ENCODE measurements around the gene KCNG4. TPM values are rescaled to one million over a fixed set of nuclear protein-coding genes. Genes with fewer than 3 reads are reported as not detected.

Gene KCNG4
- total and polyA plus RNA-seq, 2 donors (not counting 1 experiment from before 2014, with no cell fraction given), result not detected

DNA sequence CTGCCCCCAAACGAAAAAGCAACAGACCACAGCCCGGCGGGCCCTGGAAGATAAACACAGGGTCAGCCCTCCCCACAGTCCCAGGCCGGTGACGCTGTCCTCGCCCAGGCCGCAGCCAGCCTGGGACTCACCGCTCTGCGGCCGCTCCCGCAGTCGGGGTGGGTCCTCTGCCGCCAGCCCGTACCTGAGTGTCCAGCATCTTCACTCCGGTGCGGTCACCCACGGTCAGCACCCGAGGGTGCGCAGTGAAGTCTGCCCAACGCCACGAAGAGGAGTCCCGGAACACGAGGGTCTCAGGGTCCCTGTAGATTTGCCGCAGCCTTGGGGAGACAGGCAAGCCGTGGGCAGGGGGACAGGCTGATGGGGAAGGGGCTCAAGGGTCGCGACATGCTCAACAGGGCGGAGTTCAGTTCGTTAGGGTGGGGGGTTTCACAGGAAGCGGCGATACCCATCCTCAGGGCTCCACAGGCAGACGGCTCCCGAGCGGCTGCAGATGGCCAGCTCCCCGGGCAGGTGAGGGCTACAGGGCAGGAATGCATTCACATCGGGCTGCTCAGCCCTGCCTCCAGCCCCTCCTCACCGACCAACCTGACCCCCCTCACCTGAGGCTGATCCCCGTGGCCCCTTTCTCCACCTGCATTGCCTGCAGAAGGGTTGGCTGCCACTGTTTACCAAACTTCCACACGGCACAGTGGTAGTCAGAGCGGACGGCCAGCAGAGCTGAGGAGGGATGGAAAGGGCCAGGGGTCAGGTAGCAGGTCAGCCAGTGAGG lies 58.5 kb downstream of the KCNG4 start:
- Histone ChIP-seq H4K20me1 (ENCODE audit: control insufficient read depth, extremely low read depth, insufficient read depth, low read length) (no peaks in the 10 kb centered on the region), H3K9me3 (ENCODE audit: control insufficient read depth, insufficient read depth, low read depth, low read length) (no peaks in the 10 kb centered on the region), H3K79me2 (ENCODE audit: control insufficient read depth, insufficient read depth, low read length) (peaks cover 19% of the 10 kb centered on the region), H3K27ac (ENCODE audit: insufficient read depth, low read length) (no peak overlapping the region), H3K27me3 (ENCODE audit: control insufficient read depth, insufficient read depth, low read length) (no peaks in the 10 kb centered on the region), H2AFZ (ENCODE audit: low read length) (no peak overlapping the region), H3K9ac (ENCODE audit: insufficient read depth, low read length) (no peak overlapping the region), H3K4me2 (ENCODE audit: extremely low read depth, insufficient read depth, low read length) (no peak overlapping the region), H3K36me3 (ENCODE audit: control insufficient read depth, insufficient read depth, low read length) (peaks cover 31% of the 10 kb centered on the region), H3K4me3 (replicated peaks in 1 of 4; ENCODE audit: control extremely low read depth in 1 of 4, insufficient read depth in 1 of 4, low read depth in 3 of 4, low read length in 4 of 4) (no peak overlapping the region), H3K4me1 (ENCODE audit: control insufficient read depth, extremely low read depth, insufficient read depth, low read length) (peaks cover 18% of the 10 kb centered on the region)
- no peak for TF ChIP-seq EZH2 (IDR thresholded peaks at IDR 0.05; ENCODE audit: low read length, missing control alignments)
- TF ChIP-seq, protein P1, sequence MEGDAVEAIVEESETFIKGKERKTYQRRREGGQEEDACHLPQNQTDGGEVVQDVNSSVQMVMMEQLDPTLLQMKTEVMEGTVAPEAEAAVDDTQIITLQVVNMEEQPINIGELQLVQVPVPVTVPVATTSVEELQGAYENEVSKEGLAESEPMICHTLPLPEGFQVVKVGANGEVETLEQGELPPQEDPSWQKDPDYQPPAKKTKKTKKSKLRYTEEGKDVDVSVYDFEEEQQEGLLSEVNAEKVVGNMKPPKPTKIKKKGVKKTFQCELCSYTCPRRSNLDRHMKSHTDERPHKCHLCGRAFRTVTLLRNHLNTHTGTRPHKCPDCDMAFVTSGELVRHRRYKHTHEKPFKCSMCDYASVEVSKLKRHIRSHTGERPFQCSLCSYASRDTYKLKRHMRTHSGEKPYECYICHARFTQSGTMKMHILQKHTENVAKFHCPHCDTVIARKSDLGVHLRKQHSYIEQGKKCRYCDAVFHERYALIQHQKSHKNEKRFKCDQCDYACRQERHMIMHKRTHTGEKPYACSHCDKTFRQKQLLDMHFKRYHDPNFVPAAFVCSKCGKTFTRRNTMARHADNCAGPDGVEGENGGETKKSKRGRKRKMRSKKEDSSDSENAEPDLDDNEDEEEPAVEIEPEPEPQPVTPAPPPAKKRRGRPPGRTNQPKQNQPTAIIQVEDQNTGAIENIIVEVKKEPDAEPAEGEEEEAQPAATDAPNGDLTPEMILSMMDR (conservative IDR thresholded peaks at IDR 0.05 in 1 of 2, IDR thresholded peaks at IDR 0.05 in 1 of 2; ENCODE audit: low read depth in 1 of 2, low read length in 2 of 2), result no peak
- DNase-seq (ENCODE audit: low read depth in 2 of 2), result no peak

- H3K27me3 ChIP-seq (ENCODE audit: control insufficient read depth, insufficient read depth, low read length), result no peaks in the 10 kb centered on the region
- no peak overlapping the region for H3K27ac ChIP-seq (ENCODE audit: insufficient read depth, low read length)
- no peaks in the 10 kb centered on the region for H4K20me1 ChIP-seq (ENCODE audit: control insufficient read depth, extremely low read depth, insufficient read depth, low read length)
- H3K36me3 ChIP-seq (ENCODE audit: control insufficient read depth, insufficient read depth, low read length), result peaks cover 31% of the 10 kb centered on the region
- no peaks in the 10 kb centered on the region for H3K9me3 ChIP-seq (ENCODE audit: control insufficient read depth, insufficient read depth, low read depth, low read length)
- peaks cover 24% of the 10 kb centered on the region for H3K4me1 ChIP-seq (ENCODE audit: control insufficient read depth, extremely low read depth, insufficient read depth, low read length)
- no peak overlapping the region for H3K9ac ChIP-seq (ENCODE audit: insufficient read depth, low read length)
- no peak overlapping the region for H3K4me3 ChIP-seq (replicated peaks in 1 of 4; ENCODE audit: control extremely low read depth in 1 of 4, insufficient read depth in 1 of 4, low read depth in 3 of 4, low read length in 4 of 4)
- TF ChIP-seq, protein P1 (conservative IDR thresholded peaks at IDR 0.05 in 1 of 2, IDR thresholded peaks at IDR 0.05 in 1 of 2; ENCODE audit: low read depth in 1 of 2, low read length in 2 of 2), result no peak
- no peak for TF ChIP-seq EZH2 (IDR thresholded peaks at IDR 0.05; ENCODE audit: low read length, missing control alignments)
- no peak overlapping the region for H2AFZ ChIP-seq (ENCODE audit: low read length)
- peaks cover 13% of the 10 kb centered on the region for H3K79me2 ChIP-seq (ENCODE audit: control insufficient read depth, insufficient read depth, low read length)
- H3K4me2 ChIP-seq (ENCODE audit: extremely low read depth, insufficient read depth, low read length), result no peak overlapping the region
- DNase-seq (ENCODE audit: low read depth in 2 of 2), result no peak
Measured at GRCh38 chr16:84180519-84181140, 59.2 kb downstream of the KCNG4 start.

- Histone ChIP-seq H3K4me1 (ENCODE audit: control insufficient read depth, extremely low read depth, insufficient read depth, low read length) (peaks cover 27% of the 10 kb centered on the region), H3K4me2 (ENCODE audit: extremely low read depth, insufficient read depth, low read length) (no peak overlapping the region), H3K36me3 (ENCODE audit: control insufficient read depth, insufficient read depth, low read length) (peaks cover 31% of the 10 kb centered on the region), H3K4me3 (replicated peaks in 1 of 4; ENCODE audit: control extremely low read depth in 1 of 4, insufficient read depth in 1 of 4, low read depth in 3 of 4, low read length in 4 of 4) (no peak overlapping the region), H3K79me2 (ENCODE audit: control insufficient read depth, insufficient read depth, low read length) (peaks cover 6% of the 10 kb centered on the region), H3K27me3 (ENCODE audit: control insufficient read depth, insufficient read depth, low read length) (no peaks in the 10 kb centered on the region), H3K9me3 (ENCODE audit: control insufficient read depth, insufficient read depth, low read depth, low read length) (no peaks in the 10 kb centered on the region), H2AFZ (ENCODE audit: low read length) (no peak overlapping the region), H3K9ac (ENCODE audit: insufficient read depth, low read length) (no peak overlapping the region), H3K27ac (ENCODE audit: insufficient read depth, low read length) (no peak overlapping the region), H4K20me1 (ENCODE audit: control insufficient read depth, extremely low read depth, insufficient read depth, low read length) (no peaks in the 10 kb centered on the region)
- DNase-seq (ENCODE audit: low read depth in 2 of 2), result no peak
- TF ChIP-seq, protein P1 (conservative IDR thresholded peaks at IDR 0.05 in 1 of 2, IDR thresholded peaks at IDR 0.05 in 1 of 2; ENCODE audit: low read depth in 1 of 2, low read length in 2 of 2), result no peak
- no peak for TF ChIP-seq EZH2 (IDR thresholded peaks at IDR 0.05; ENCODE audit: low read length, missing control alignments)
Measured at GRCh38 chr16:84179612-84180320, 60.0 kb downstream of the KCNG4 start.

All from fibroblast of lung (primary cell).